Measurements from ENCODE around the gene DCTN4.

The DCTN4 gene

GRCh38 chr5:150731669-150732242 lies 27.1 kb downstream of the DCTN4 start:
- Histone ChIP-seq H3K4me2 (ENCODE audit: low read depth, low read length, poor library complexity, severe bottlenecking) (no peak overlapping the region), H2AFZ (ENCODE audit: low read depth, low read length, severe bottlenecking) (no peak overlapping the region), H3K27ac (ENCODE audit: low read depth, low read length) (no peak overlapping the region), H3K9me2 (replicated peaks; ENCODE audit: insufficient read depth, low read length) (no peaks in the 10 kb centered on the region), H3K27me3 (ENCODE audit: low read length) (no peaks in the 10 kb centered on the region), H3K79me2 (ENCODE audit: insufficient read depth, low read length) (peaks cover 16% of the 10 kb centered on the region; the same call in 1 of the 2 replicates), H3K36me3 (ENCODE audit: low read length) (peaks cover 39% of the 10 kb centered on the region), H3F3A (ENCODE audit: insufficient read depth) (peaks cover 7% of the 10 kb centered on the region; the same call in 1 of the 2 replicates), H3K4me3 (ENCODE audit: insufficient read depth, low read length, poor library complexity, severe bottlenecking) (no peak overlapping the region), H3K9ac (ENCODE audit: low read length) (no peak overlapping the region), H4K20me1 (ENCODE audit: low read depth, low read length) (no peaks in the 10 kb centered on the region), H3K9me3 (ENCODE audit: insufficient read depth, low read length) (no peaks in the 10 kb centered on the region)
- TF ChIP-seq EZH2phosphoT487 (conservative IDR thresholded peaks at IDR 0.05; ENCODE audit: low read length) (no peak), CTCF (IDR thresholded peaks at IDR 0.05; ENCODE audit: insufficient read depth, low read length, poor library complexity, severe bottlenecking) (no peak)

DNA sequence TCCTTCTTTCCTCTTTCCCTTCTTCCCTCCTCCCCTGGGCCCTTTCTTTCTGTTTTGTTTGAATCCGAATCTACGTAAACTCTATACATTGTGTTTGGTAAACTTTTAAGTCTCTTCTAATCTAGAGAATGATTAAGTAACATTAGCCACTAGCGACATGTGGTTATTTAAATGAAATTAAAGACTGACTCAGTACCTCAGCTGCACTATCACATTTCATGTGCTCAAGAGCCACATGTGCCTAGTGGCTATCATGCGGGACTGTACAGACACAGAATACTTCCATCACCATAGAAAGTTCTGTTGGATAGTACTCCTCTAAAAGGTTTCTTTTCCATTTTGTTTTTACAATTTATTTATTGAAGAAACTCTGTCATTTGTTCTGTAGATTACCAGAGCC lies 29.0 kb downstream of the DCTN4 start:
- TF ChIP-seq CTCF (IDR thresholded peaks at IDR 0.05; ENCODE audit: insufficient read depth, low read length, poor library complexity, severe bottlenecking) (no peak), EZH2phosphoT487 (conservative IDR thresholded peaks at IDR 0.05; ENCODE audit: low read length) (no peak)
- no peaks in the 10 kb centered on the region for H3K27me3 ChIP-seq (ENCODE audit: low read length)
- H4K20me1 ChIP-seq (ENCODE audit: low read depth, low read length), result no peaks in the 10 kb centered on the region
- peaks cover 7% of the 10 kb centered on the region; the same call in 1 of the 2 replicates for H3F3A ChIP-seq (ENCODE audit: insufficient read depth)
- H3K27ac ChIP-seq (ENCODE audit: low read depth, low read length), result no peak overlapping the region
- peaks cover 43% of the 10 kb centered on the region for H3K36me3 ChIP-seq (ENCODE audit: low read length)
- H3K9me3 ChIP-seq (ENCODE audit: insufficient read depth, low read length), result no peaks in the 10 kb centered on the region
- no peak overlapping the region for H2AFZ ChIP-seq (ENCODE audit: low read depth, low read length, severe bottlenecking)
- H3K9ac ChIP-seq (ENCODE audit: low read length), result no peak overlapping the region
- H3K79me2 ChIP-seq (ENCODE audit: insufficient read depth, low read length), result peaks cover 10% of the 10 kb centered on the region; the same call in 1 of the 2 replicates
- no peaks in the 10 kb centered on the region for H3K9me2 ChIP-seq (replicated peaks; ENCODE audit: insufficient read depth, low read length)
- H3K4me3 ChIP-seq (ENCODE audit: insufficient read depth, low read length, poor library complexity, severe bottlenecking), result no peak overlapping the region
- H3K4me2 ChIP-seq (ENCODE audit: low read depth, low read length, poor library complexity, severe bottlenecking), result no peak overlapping the region

- H3K27me3 ChIP-seq (ENCODE audit: low read length), result no peaks in the 10 kb centered on the region
- H3K9me3 ChIP-seq (ENCODE audit: insufficient read depth, low read length), result no peaks in the 10 kb centered on the region
- peaks cover 63% of the 10 kb centered on the region for H3K36me3 ChIP-seq (ENCODE audit: low read length)
- H3F3A ChIP-seq (ENCODE audit: insufficient read depth), result peaks cover 7% of the 10 kb centered on the region; the same call in 1 of the 2 replicates
- no peak overlapping the region for H3K9ac ChIP-seq (ENCODE audit: low read length)
- no peak overlapping the region for H3K4me3 ChIP-seq (ENCODE audit: insufficient read depth, low read length, poor library complexity, severe bottlenecking)
- no peak for TF ChIP-seq EZH2phosphoT487 (conservative IDR thresholded peaks at IDR 0.05; ENCODE audit: low read length)
- no peak for TF ChIP-seq CTCF (IDR thresholded peaks at IDR 0.05; ENCODE audit: insufficient read depth, low read length, poor library complexity, severe bottlenecking)
- H3K9me2 ChIP-seq (replicated peaks; ENCODE audit: insufficient read depth, low read length), result no peaks in the 10 kb centered on the region
- H4K20me1 ChIP-seq (ENCODE audit: low read depth, low read length), result no peaks in the 10 kb centered on the region
- no peak overlapping the region for H2AFZ ChIP-seq (ENCODE audit: low read depth, low read length, severe bottlenecking)
- H3K27ac ChIP-seq (ENCODE audit: low read depth, low read length), result no peak overlapping the region
- no peak overlapping the region for H3K4me2 ChIP-seq (ENCODE audit: low read depth, low read length, poor library complexity, severe bottlenecking)
- H3K79me2 ChIP-seq (ENCODE audit: insufficient read depth, low read length), result no peaks in the 10 kb centered on the region
Observed at GRCh38 chr5:150723845-150724244, 35.0 kb downstream of the DCTN4 start.

Data from SU-DHL-6 (cell line).